Mesenchymal stem cell (in vitro differentiated cells and primary cell): ENCODE measurements around the gene PRKD2.
A peak's percentile ranks its signal among the peaks of the same experiment; 100 is the strongest.

Experiments
- DNase-seq: peaks from one replicate; pipeline ENCODE4 v3.0.0-alpha.2; 2013
- H2AFZ ChIP-seq: one replicate; pipeline ENCODE4 v1.6.1; 2013; ENCODE audit warnings: low read depth, mild to moderate bottlenecking, control low read depth, inconsistent platforms, low read length, moderate library complexity
- H2AK5ac ChIP-seq: 2 replicates; pipeline ENCODE4 v1.6.1; 2013; ENCODE audit warnings: low read length, moderate library complexity, mild to moderate bottlenecking, inconsistent platforms; ENCODE audit not compliant: severe bottlenecking
- H2BK120ac ChIP-seq: one replicate; pipeline ENCODE4 v1.6.1; 2013; ENCODE audit warnings: low read depth, mild to moderate bottlenecking, inconsistent platforms, low read length, moderate library complexity
- H2BK12ac ChIP-seq, 2 experiments: one replicate each; pipeline ENCODE4 v1.6.1; 2013; ENCODE audit warnings: inconsistent platforms in 2 of 2, low read length in 2 of 2, mild to moderate bottlenecking in 2 of 2, moderate library complexity in 2 of 2, control low read depth in 1 of 2
- H2BK15ac ChIP-seq: one replicate; pipeline ENCODE4 v1.6.1; 2013; ENCODE audit warnings: mild to moderate bottlenecking, low read depth, inconsistent platforms; ENCODE audit not compliant: poor library complexity, severe bottlenecking
- H2BK5ac ChIP-seq: 2 replicates; pipeline ENCODE4 v1.6.1; 2013; ENCODE audit warnings: low read depth, mild to moderate bottlenecking, low read length, control low read depth, inconsistent platforms; ENCODE audit not compliant: poor library complexity, severe bottlenecking
- H3K14ac ChIP-seq, 2 experiments: one replicate each; pipeline ENCODE4 v1.6.1; 2013; ENCODE audit warnings: inconsistent platforms in 2 of 2, low read length in 2 of 2, control low read depth in 1 of 2, mild to moderate bottlenecking in 1 of 2, moderate library complexity in 1 of 2
- H3K18ac ChIP-seq, 2 experiments: one replicate each; pipeline ENCODE4 v1.6.1; 2013; ENCODE audit warnings: inconsistent platforms in 2 of 2, low read length in 2 of 2, control low read depth in 1 of 2, low read depth in 1 of 2, mild to moderate bottlenecking in 1 of 2
- H3K23ac ChIP-seq, 2 experiments: one replicate each; pipeline ENCODE4 v1.6.1; 2013; ENCODE audit warnings: inconsistent platforms in 2 of 2, low read length in 2 of 2, mild to moderate bottlenecking in 2 of 2, moderate library complexity in 2 of 2, control low read depth in 1 of 2
- H3K27ac ChIP-seq: 2 replicates; pipeline ENCODE4 v1.5.1; 2013; ENCODE audit warnings: mild to moderate bottlenecking, moderate library complexity, low read length, control low read depth, inconsistent platforms; ENCODE audit not compliant: poor library complexity, severe bottlenecking
- H3K27me3 ChIP-seq, 2 experiments: 2 replicates each; pipeline versions ENCODE4 v1.6.1 to v1.7.0; 2013; ENCODE audit warnings: low read length in 2 of 2, mild to moderate bottlenecking in 2 of 2, moderate library complexity in 2 of 2, control low read depth in 1 of 2, inconsistent platforms in 1 of 2; ENCODE audit not compliant: control insufficient read depth in 1 of 2, insufficient read depth in 1 of 2
- H3K36me3 ChIP-seq, 2 experiments: 2 replicates each; pipeline versions ENCODE4 v1.6.1 to v1.7.0; 2013; ENCODE audit warnings: low read length in 2 of 2, control low read depth in 1 of 2, inconsistent platforms in 1 of 2, low read depth in 1 of 2, mild to moderate bottlenecking in 1 of 2; ENCODE audit not compliant: insufficient read depth in 2 of 2, control insufficient read depth in 1 of 2
- H3K4ac ChIP-seq, 2 experiments: one replicate each; pipeline ENCODE4 v1.6.1; 2013; ENCODE audit warnings: inconsistent platforms in 2 of 2, low read length in 2 of 2, mild to moderate bottlenecking in 2 of 2, moderate library complexity in 2 of 2, control low read depth in 1 of 2, low read depth in 1 of 2
- H3K4me1 ChIP-seq: 2 replicates; pipeline ENCODE4 v1.6.1; 2013; ENCODE audit warnings: low read depth, low read length, control low read depth; ENCODE audit not compliant: control insufficient read depth, insufficient read depth
- H3K4me2 ChIP-seq: 2 replicates; pipeline ENCODE4 v1.6.1; 2013; ENCODE audit warnings: low read length, mild to moderate bottlenecking, inconsistent platforms; ENCODE audit not compliant: poor library complexity, severe bottlenecking
- H3K4me3 ChIP-seq, 2 experiments: 2 replicates each; pipeline versions ENCODE4 v1.5.1 to v1.7.0; 2013; ENCODE audit warnings: low read length in 2 of 2, mild to moderate bottlenecking in 2 of 2, control low read depth in 1 of 2, low read depth in 1 of 2; ENCODE audit not compliant: insufficient read depth in 1 of 2
- H3K79me1 ChIP-seq: replicated peaks from 2 replicates; pipeline ENCODE4 v1.6.1; 2013; ENCODE audit warnings: mild to moderate bottlenecking, control low read depth, low read length, inconsistent platforms; ENCODE audit not compliant: poor library complexity, severe bottlenecking
- H3K9ac ChIP-seq: 2 replicates; pipeline ENCODE4 v1.7.0; 2013; ENCODE audit warnings: mild to moderate bottlenecking, low read length, moderate library complexity
- H3K9me3 ChIP-seq: 2 replicates; pipeline ENCODE4 v1.7.0; 2013; ENCODE audit warnings: mild to moderate bottlenecking, low read length; ENCODE audit not compliant: control insufficient read depth
- H4K8ac ChIP-seq: one replicate; pipeline ENCODE4 v1.6.1; 2013; ENCODE audit warnings: inconsistent platforms, mild to moderate bottlenecking, low read length, moderate library complexity
- H4K91ac ChIP-seq: one replicate; pipeline ENCODE4 v1.6.1; 2013; ENCODE audit warnings: mild to moderate bottlenecking, low read length, inconsistent platforms
- WGBS: methylation state at CpG from one replicate; pipeline ENCODE4 v1.1.7; 2013; ENCODE audit warnings: mixed read lengths; 5-methylcytosine and 5-hydroxymethylcytosine counted together

The PRKD2 gene

DNA sequence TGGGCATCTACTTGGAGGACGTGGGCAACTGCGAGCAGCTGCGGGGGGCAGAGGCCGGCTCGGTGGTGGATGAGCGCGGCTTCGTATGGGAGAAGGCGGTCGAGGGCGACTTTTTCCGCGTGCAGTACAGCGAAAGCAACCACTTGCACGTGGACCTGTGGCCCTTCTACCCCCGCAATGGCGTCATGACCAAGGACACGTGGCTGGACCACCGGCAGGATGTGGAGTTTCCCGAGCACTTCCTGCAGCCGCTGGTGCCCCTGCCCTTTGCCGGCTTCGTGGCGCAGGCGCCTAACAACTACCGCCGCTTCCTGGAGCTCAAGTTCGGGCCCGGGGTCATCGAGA lies 39.6 kb upstream of the PRKD2 start:
- Histone ChIP-seq H3K79me1 (peaks cover 23% of the 10 kb centered on the region), H4K91ac (peak overlapping the region; percentile 65), H2AK5ac (no peak overlapping the region), H3K14ac (no peak overlapping the region), H3K4ac (no peak overlapping the region), H2AFZ (no peak overlapping the region), H3K23ac (no peak overlapping the region), H2BK15ac (no peak overlapping the region), H2BK12ac (no peak overlapping the region), H2BK5ac (no peak overlapping the region), H3K4me1 (peaks cover 7% of the 10 kb centered on the region), H3K4me2 (no peak overlapping the region), H3K27me3 (no peaks in the 10 kb centered on the region), H3K18ac (no peak overlapping the region), H4K8ac (peak overlapping the region; percentile 8), H3K27ac (no peak overlapping the region), H3K4me3 (no peak overlapping the region), H3K36me3 (peaks cover 24 to 33% of the 10 kb centered on the region in 2 experiments), H3K9ac (no peak overlapping the region), H2BK120ac (no peak overlapping the region), H3K9me3 (no peaks in the 10 kb centered on the region)
- 95% methylated on average over 30 of the region's 30 CpGs for whole genome bisulfite sequencing
- DNase-seq: no peak

DNA sequence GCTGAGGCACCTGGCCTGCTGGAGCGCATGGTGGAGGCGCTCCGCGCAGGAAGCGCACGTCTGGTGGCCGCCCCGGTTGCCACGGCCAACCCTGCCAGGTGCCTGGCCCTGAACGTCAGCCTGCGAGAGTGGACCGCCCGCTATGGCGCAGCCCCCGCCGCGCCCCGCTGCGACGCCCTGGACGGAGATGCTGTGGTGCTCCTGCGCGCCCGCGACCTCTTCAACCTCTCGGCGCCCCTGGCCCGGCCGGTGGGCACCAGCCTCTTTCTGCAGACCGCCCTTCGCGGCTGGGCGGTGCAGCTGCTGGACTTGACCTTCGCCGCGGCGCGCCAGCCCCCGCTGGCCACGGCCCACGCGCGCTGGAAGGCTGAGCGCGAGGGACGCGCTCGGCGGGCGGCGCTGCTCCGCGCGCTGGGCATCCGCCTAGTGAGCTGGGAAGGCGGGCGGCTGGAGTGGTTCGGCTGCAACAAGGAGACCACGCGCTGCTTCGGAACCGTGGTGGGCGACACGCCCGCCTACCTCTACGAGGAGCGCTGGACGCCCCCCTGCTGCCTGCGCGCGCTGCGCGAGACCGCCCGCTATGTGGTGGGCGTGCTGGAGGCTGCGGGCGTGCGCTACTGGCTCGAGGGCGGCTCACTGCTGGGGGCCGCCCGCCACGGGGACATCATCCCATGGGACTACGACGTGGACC lies 39.1 kb upstream of the PRKD2 start:
- 98% methylated on average over 86 of the region's 86 CpGs for WGBS
- peaks cover 7% of the 10 kb centered on the region for H3K4me1 ChIP-seq
- no peak overlapping the region for H2BK12ac ChIP-seq
- no peak overlapping the region for H3K4me2 ChIP-seq
- H2BK15ac ChIP-seq: no peak overlapping the region
- H2BK120ac ChIP-seq: no peak overlapping the region
- H3K23ac ChIP-seq: no peak overlapping the region
- no peak overlapping the region for H3K27ac ChIP-seq
- peak overlapping the region; percentile 65 for H4K91ac ChIP-seq
- no peaks in the 10 kb centered on the region for H3K27me3 ChIP-seq
- H3K79me1 ChIP-seq: peaks cover 23% of the 10 kb centered on the region
- H3K36me3 ChIP-seq: peaks cover 26 to 33% of the 10 kb centered on the region in 2 experiments
- H3K4me3 ChIP-seq: no peak overlapping the region
- H3K4ac ChIP-seq: no peak overlapping the region
- H3K9me3 ChIP-seq: no peaks in the 10 kb centered on the region
- H2AK5ac ChIP-seq: no peak overlapping the region
- no peak overlapping the region for H2BK5ac ChIP-seq
- H2AFZ ChIP-seq: no peak overlapping the region
- H3K9ac ChIP-seq: no peak overlapping the region
- peak overlapping the region; percentile 8 for H4K8ac ChIP-seq
- no peak overlapping the region for H3K18ac ChIP-seq
- no peak overlapping the region for H3K14ac ChIP-seq
- DNase-seq: no peak

- Histone ChIP-seq H3K14ac (no peak overlapping the region), H2AFZ (no peak overlapping the region)
- DNase-seq: peak; percentile 44
Observed at GRCh38 chr19:46755077-46755852, 38.4 kb upstream of the PRKD2 start.

DNA sequence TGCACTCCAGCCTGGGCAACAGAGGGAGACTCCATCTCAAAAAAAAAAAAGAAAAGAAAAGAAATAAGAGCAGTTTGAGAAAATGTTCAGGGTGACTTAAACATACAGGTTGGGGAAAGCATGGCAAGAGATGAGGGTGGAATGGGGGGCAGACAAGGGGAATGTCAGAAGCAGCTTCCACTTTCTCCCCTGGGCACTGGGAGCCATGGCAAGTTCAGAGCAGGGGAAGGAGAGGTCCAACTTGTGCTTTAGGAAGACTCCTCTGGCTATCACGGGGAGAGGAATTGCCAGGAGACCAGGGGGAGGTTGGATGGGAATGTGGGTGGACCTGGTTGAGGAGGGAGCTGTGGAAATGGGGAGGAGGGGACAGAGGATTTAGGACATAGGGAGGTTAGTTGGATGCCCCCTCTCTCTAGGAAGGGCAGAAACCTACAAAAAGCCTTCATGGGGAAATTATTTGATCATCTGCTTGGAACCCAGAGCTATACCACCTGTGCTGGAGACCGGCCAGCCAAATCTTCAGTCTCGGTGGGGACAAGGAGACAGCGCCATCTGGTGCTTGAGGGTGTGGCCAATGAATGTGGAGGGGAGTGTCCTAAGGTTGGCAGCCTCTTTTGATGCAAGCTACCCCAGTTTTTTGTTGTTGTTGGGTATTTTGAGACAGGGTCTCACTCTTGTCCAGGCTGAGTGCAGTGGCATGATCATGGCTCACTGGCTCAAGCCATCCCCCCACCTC lies 36.7 kb upstream of the PRKD2 start:
- Histone ChIP-seq H3K4me2 (no peak overlapping the region), H3K4me3 (no peak overlapping the region), H3K14ac (no peak overlapping the region), H2BK120ac (no peak overlapping the region), H3K9ac (no peak overlapping the region), H2BK12ac (no peak overlapping the region), H2BK15ac (no peak overlapping the region), H3K4ac (no peak overlapping the region), H4K91ac (no peak overlapping the region), H3K36me3 (peaks cover 41% of the 10 kb centered on the region in 2 experiments), H3K9me3 (no peaks in the 10 kb centered on the region), H3K27me3 (no peaks in the 10 kb centered on the region), H3K27ac (no peak overlapping the region), H3K18ac (no peak overlapping the region), H2AK5ac (no peak overlapping the region), H3K4me1 (peaks cover 7% of the 10 kb centered on the region), H3K23ac (no peak overlapping the region), H4K8ac (peak overlapping the region; percentile 46), H2BK5ac (no peak overlapping the region), H3K79me1 (peaks cover 26% of the 10 kb centered on the region), H2AFZ (no peak overlapping the region)
- WGBS: 58% methylated on average over 4 of the region's 4 CpGs
- peak; percentile 42 for DNase-seq

More at GRCh38 chr19:46755077-46755852, 38.4 kb upstream of the PRKD2 start:
- WGBS: 95% methylated on average over 38 of the region's 39 CpGs
- Histone ChIP-seq H2BK120ac (no peak overlapping the region), H3K79me1 (peaks cover 23% of the 10 kb centered on the region), H3K9ac (no peak overlapping the region), H3K9me3 (no peaks in the 10 kb centered on the region), H2BK12ac (no peak overlapping the region), H3K4me3 (no peak overlapping the region), H3K36me3 (peaks cover 31 to 36% of the 10 kb centered on the region in 2 experiments), H3K27me3 (no peaks in the 10 kb centered on the region), H2AK5ac (no peak overlapping the region), H2BK15ac (no peak overlapping the region), H3K4me2 (no peak overlapping the region), H3K23ac (no peak overlapping the region), H4K8ac (peak overlapping the region; percentile 43), H3K4ac (no peak overlapping the region), H3K18ac (no peak overlapping the region), H4K91ac (no peak overlapping the region), H3K27ac (no peak overlapping the region), H2BK5ac (no peak overlapping the region), H3K4me1 (peaks cover 7% of the 10 kb centered on the region)
